ENCODE data around the gene UIMC1.

DNA sequence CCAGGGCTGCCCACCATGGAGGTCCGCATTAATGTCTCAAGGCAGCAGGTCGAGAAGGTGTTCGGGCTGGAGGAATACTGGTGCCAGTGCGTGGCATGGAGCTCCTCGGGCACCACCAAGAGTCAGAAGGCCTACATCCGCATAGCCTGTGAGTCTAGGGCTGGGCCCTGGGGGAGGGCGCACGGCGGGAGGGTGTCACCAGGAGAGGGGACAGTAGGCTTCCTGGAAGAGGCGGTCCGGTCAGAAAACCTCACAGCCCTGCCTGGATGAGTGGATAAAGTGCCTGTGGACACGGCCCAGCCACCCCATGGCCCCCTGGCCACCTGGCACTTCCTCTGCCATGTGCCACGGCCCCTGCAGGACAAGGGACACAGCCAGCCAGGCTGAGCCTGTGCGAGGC, 138.5 kb downstream of the UIMC1 start:
- TF ChIP-seq, protein P1, sequence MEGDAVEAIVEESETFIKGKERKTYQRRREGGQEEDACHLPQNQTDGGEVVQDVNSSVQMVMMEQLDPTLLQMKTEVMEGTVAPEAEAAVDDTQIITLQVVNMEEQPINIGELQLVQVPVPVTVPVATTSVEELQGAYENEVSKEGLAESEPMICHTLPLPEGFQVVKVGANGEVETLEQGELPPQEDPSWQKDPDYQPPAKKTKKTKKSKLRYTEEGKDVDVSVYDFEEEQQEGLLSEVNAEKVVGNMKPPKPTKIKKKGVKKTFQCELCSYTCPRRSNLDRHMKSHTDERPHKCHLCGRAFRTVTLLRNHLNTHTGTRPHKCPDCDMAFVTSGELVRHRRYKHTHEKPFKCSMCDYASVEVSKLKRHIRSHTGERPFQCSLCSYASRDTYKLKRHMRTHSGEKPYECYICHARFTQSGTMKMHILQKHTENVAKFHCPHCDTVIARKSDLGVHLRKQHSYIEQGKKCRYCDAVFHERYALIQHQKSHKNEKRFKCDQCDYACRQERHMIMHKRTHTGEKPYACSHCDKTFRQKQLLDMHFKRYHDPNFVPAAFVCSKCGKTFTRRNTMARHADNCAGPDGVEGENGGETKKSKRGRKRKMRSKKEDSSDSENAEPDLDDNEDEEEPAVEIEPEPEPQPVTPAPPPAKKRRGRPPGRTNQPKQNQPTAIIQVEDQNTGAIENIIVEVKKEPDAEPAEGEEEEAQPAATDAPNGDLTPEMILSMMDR (IDR thresholded peaks at IDR 0.05): no peak
- TF ChIP-seq POLR2A (IDR thresholded peaks at IDR 0.05): no peak

All from right lobe of liver (tissue), 4 donors.